ENCODE measurements around the gene GANAB. TPM values are rescaled to one million over a fixed set of nuclear protein-coding genes. Genes with fewer than 3 reads are reported as not detected.
"Not testable (repeated sequence)": the region's sequence is repeated elsewhere in the genome, so short reads cannot be mapped to it uniquely, and the experiment has no call there.

Gene GANAB
- total and polyA plus RNA-seq, 5 donors from 2014 or later: 128 to 169 (median 136) TPM

DNA sequence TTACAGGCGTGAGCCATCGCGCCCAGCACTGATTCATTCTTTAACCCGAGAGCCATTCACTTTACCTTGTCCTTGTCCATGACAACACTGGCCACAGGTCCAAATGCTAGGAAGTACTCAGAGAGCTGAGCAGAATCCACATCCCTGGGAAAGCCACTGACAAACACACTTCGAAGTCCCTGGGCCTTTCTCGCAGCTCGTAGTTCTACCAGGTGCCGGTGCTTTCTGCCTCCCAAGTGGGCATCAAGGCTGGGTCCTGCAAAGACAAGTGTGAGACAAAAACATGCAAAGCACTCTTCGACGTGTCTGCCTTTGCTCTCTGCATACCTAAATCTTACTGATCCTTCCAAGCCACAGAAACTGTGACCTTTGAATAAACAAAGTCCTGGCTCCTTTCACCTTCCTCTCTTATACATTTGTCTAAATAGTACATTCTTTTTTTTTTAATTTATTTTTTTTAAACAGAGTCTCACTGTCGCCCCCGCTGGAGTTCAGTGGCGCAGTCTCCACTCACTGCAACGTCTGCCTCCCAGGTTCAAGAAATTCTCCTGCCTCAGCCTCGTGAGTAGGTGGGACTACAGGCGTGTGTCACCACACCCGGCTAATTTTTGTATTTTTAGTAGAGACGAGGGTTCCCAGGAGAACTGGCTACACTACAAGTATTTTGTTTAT lies 57.3 kb downstream of the GANAB start:
- Mint-ChIP-seq H3K27ac (peak overlapping the region in 2 of 3 donors; percentile 75), H3K36me3 (peaks cover 5% of the 10 kb centered on the region), H3K4me3 (peak overlapping the region; percentile 28 to 93 (median 57)), H3K27me3 (no peaks in the 10 kb centered on the region), H3K9me3 (no peaks in the 10 kb centered on the region), H3K4me1 (peaks cover 0 to 59% (median 30%) of the 10 kb centered on the region in 4 donors)
- ATAC-seq (ENCODE audit: low read depth in 2 of 2) (no peak), DNase-seq (peak in 1 of 3 donors; percentile 54)
- Histone ChIP-seq H3K9me3 (ENCODE audit: control insufficient read depth in 2 of 2, low read length in 2 of 2) (no peaks in the 10 kb centered on the region), H3K4me3 (ENCODE audit: low read depth, low read length) (no peak overlapping the region), H3K4me1 (ENCODE audit: control insufficient read depth, insufficient read depth, low read length, poor library complexity, severe bottlenecking) (peaks cover 38% of the 10 kb centered on the region), H3K27ac (ENCODE audit: insufficient read depth, low read length, poor library complexity, severe bottlenecking) (no peak overlapping the region), H3K27me3 (ENCODE audit: control insufficient read depth, insufficient read depth, low read length) (no peaks in the 10 kb centered on the region), H3K36me3 (ENCODE audit: control insufficient read depth, insufficient read depth, low read length) (peaks cover 24% of the 10 kb centered on the region)

DNA sequence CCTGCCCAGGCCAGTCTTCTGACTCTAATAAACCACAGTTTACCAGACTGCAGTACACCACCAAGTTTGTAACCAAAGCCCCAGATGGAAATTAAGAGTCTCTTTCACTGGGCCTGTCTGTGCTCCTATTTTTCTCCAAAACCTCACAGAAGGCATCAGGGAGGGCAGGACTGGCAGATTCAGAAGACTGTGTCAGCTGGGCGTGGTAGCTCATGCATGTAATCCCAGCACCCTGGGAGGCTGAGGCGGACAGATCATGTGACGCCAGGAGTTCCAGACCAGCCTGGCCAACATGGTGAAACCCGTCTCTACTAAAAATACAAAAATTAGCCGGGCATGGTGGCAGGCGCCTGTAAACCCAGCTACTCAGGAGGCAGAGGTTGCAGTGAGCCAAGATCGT lies 61.1 kb downstream of the GANAB start:
- Mint-ChIP-seq H3K36me3 (peaks cover 12% of the 10 kb centered on the region), H3K4me1 (peaks cover 0 to 33% (median 13%) of the 10 kb centered on the region in 4 donors), H3K4me3 (peak overlapping the region in 2 of 4 donors; percentile 27 to 38)
- H3K4me1 ChIP-seq (ENCODE audit: control insufficient read depth, insufficient read depth, low read length, poor library complexity, severe bottlenecking); ATAC-seq (ENCODE audit: low read depth in 2 of 2); H3K27ac Mint-ChIP-seq; H3K27ac ChIP-seq (ENCODE audit: insufficient read depth, low read length, poor library complexity, severe bottlenecking); H3K27me3 ChIP-seq (ENCODE audit: control insufficient read depth, insufficient read depth, low read length); H3K27me3 Mint-ChIP-seq; DNase-seq; H3K4me3 ChIP-seq (ENCODE audit: low read depth, low read length); H3K9me3 ChIP-seq (ENCODE audit: control insufficient read depth in 2 of 2, low read length in 2 of 2); H3K9me3 Mint-ChIP-seq: not testable (repeated sequence)
- H3K36me3 ChIP-seq (ENCODE audit: control insufficient read depth, insufficient read depth, low read length): peaks cover 37% of the 10 kb centered on the region

DNA sequence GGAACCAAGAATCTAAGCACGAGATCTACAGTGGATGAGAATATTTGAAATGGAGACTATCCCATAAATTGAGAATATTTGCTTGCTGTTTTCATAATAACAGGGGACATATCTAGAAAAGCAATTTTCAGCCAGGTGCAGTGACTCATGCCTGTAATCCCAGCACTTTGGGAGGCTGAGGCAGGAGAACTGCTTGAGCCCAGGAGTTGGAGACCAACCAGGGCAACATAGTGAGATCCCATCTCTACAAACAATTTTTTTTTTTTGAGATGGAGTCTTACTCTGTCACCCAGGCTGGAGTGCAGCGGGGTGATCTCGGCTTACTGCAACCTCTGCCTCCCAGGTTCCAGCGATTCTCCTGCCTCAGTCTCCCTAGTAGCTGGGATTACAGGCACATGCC lies 64.7 kb downstream of the GANAB start:
- not testable (repeated sequence) for DNase-seq; H3K4me3 ChIP-seq (ENCODE audit: low read depth, low read length); H3K4me3 Mint-ChIP-seq; ATAC-seq (ENCODE audit: low read depth in 2 of 2); H3K9me3 ChIP-seq (ENCODE audit: control insufficient read depth in 2 of 2, low read length in 2 of 2); H3K27me3 Mint-ChIP-seq; H3K27ac Mint-ChIP-seq; H3K27ac ChIP-seq (ENCODE audit: insufficient read depth, low read length, poor library complexity, severe bottlenecking); H3K4me1 ChIP-seq (ENCODE audit: control insufficient read depth, insufficient read depth, low read length, poor library complexity, severe bottlenecking); H3K27me3 ChIP-seq (ENCODE audit: control insufficient read depth, insufficient read depth, low read length); H3K9me3 Mint-ChIP-seq
- peaks cover 16% of the 10 kb centered on the region for H3K36me3 Mint-ChIP-seq
- peaks cover 0 to 14% (median 4%) of the 10 kb centered on the region in 4 donors for H3K4me1 Mint-ChIP-seq
- H3K36me3 ChIP-seq (ENCODE audit: control insufficient read depth, insufficient read depth, low read length): peaks cover 44% of the 10 kb centered on the region

DNA sequence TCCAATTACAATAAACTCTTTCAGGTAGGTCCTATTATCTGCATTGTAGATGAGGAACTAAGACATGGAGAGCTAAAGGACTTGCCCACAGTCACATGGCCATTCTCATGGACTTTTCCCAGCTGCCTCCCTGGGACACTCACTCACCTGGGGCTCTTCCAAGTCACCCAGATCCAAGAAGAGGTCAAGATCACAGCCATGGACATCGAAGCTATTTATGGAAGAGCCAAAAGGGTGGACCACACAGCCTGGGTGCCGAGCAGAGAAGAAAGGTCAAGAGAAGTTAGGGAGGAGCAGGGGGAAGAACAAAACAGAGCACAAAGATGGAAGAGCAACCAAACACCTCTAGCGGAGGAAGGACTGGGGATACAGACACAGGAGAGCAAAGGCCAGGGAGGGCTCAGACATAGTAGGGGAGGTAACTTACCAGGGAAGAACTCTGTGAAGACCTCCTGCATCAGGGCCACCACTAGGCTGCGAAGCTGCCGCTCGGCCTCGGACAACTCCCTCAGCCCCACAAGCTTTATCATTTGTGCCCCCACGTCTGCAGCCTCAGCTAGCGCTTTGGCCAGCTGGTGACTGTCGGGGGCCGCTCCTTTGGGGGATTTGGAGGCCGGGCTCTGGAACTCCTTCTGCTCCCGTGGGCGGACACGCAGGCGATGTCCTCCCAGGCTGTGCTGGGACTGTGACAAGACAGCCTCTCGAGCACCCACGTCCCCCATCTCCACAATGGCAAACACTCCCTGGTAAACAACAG lies 65.3 kb downstream of the GANAB start:
- no peak overlapping the region for H3K27ac ChIP-seq (ENCODE audit: insufficient read depth, low read length, poor library complexity, severe bottlenecking)
- Mint-ChIP-seq H3K4me3 (no peak overlapping the region), H3K27me3 (no peaks in the 10 kb centered on the region), H3K27ac (peak overlapping the region in 1 of 3 donors; percentile 66), H3K36me3 (peaks cover 21% of the 10 kb centered on the region), H3K9me3 (no peaks in the 10 kb centered on the region), H3K4me1 (peaks cover 0 to 14% (median 6%) of the 10 kb centered on the region in 4 donors)
- H3K4me1 ChIP-seq (ENCODE audit: control insufficient read depth, insufficient read depth, low read length, poor library complexity, severe bottlenecking): no peaks in the 10 kb centered on the region
- no peak overlapping the region for H3K4me3 ChIP-seq (ENCODE audit: low read depth, low read length)
- H3K9me3 ChIP-seq (ENCODE audit: control insufficient read depth in 2 of 2, low read length in 2 of 2): no peaks in the 10 kb centered on the region
- ATAC-seq (ENCODE audit: low read depth in 2 of 2) (no peak), DNase-seq (no peak)
- peaks cover 46% of the 10 kb centered on the region for H3K36me3 ChIP-seq (ENCODE audit: control insufficient read depth, insufficient read depth, low read length)
- no peaks in the 10 kb centered on the region for H3K27me3 ChIP-seq (ENCODE audit: control insufficient read depth, insufficient read depth, low read length)

DNA sequence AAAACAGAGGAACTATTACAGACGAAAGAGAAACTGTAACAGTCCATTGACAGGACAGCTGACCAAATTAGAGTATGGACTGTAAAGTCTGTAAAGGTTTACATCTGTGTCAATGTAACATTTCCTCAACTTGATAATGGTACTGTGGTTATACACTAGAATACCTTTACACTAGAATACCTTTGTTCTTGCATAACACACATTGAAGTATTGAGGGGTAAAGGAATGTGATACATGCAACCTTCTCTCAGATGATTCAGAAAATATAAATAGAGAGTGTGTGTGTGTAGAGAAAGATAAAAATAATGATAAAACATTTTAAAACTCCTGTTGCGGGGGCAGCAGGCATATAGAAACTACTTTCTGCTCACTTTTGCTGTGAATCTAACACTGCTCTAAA lies 67.2 kb downstream of the GANAB start:
- Mint-ChIP-seq H3K36me3 (peaks cover 21% of the 10 kb centered on the region), H3K27ac (no peak overlapping the region), H3K27me3 (no peaks in the 10 kb centered on the region), H3K9me3 (no peaks in the 10 kb centered on the region), H3K4me1 (peaks cover 0 to 20% (median 12%) of the 10 kb centered on the region in 4 donors), H3K4me3 (no peak overlapping the region)
- Histone ChIP-seq H3K36me3 (ENCODE audit: control insufficient read depth, insufficient read depth, low read length) (peaks cover 44% of the 10 kb centered on the region), H3K27me3 (ENCODE audit: control insufficient read depth, insufficient read depth, low read length) (no peaks in the 10 kb centered on the region), H3K4me3 (ENCODE audit: low read depth, low read length) (no peak overlapping the region), H3K4me1 (ENCODE audit: control insufficient read depth, insufficient read depth, low read length, poor library complexity, severe bottlenecking) (peaks cover 12% of the 10 kb centered on the region), H3K27ac (ENCODE audit: insufficient read depth, low read length, poor library complexity, severe bottlenecking) (no peak overlapping the region), H3K9me3 (ENCODE audit: control insufficient read depth in 2 of 2, low read length in 2 of 2) (no peaks in the 10 kb centered on the region)
- ATAC-seq (ENCODE audit: low read depth in 2 of 2) (no peak), DNase-seq (no peak)

DNA sequence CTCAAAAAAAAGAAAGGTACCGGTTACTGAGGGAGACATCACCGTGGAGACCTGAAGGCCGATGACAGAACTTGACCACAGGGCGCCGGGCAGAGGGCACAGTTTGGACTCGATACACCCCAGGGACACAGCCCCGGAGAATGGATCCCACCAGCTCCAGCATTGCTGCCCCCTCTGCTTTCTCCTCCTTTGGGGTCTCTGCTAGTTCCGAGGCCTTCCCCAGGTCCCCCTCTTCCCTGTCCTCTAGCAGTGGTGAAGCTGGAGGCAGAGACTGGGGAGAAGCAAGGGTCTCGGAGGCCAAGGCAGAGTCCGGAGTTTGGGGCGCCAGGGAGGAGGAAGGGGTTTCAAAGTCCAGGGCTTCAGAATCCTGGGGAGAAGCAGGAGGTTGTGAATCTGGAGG lies 67.9 kb downstream of the GANAB start:
- H3K36me3 ChIP-seq (ENCODE audit: control insufficient read depth, insufficient read depth, low read length): peaks cover 40% of the 10 kb centered on the region
- no peaks in the 10 kb centered on the region for H3K27me3 Mint-ChIP-seq
- H3K4me3 ChIP-seq (ENCODE audit: low read depth, low read length): no peak overlapping the region
- H3K27ac Mint-ChIP-seq: no peak overlapping the region
- H3K4me1 Mint-ChIP-seq: peaks cover 0 to 25% (median 10%) of the 10 kb centered on the region in 4 donors
- no peak overlapping the region for H3K27ac ChIP-seq (ENCODE audit: insufficient read depth, low read length, poor library complexity, severe bottlenecking)
- DNase-seq (no peak), ATAC-seq (ENCODE audit: low read depth in 2 of 2) (no peak)
- H3K4me1 ChIP-seq (ENCODE audit: control insufficient read depth, insufficient read depth, low read length, poor library complexity, severe bottlenecking): peaks cover 14% of the 10 kb centered on the region
- H3K27me3 ChIP-seq (ENCODE audit: control insufficient read depth, insufficient read depth, low read length): no peaks in the 10 kb centered on the region
- no peaks in the 10 kb centered on the region for H3K9me3 Mint-ChIP-seq
- H3K9me3 ChIP-seq (ENCODE audit: control insufficient read depth in 2 of 2, low read length in 2 of 2): no peaks in the 10 kb centered on the region
- H3K4me3 Mint-ChIP-seq: no peak overlapping the region
- H3K36me3 Mint-ChIP-seq: peaks cover 18% of the 10 kb centered on the region

DNA sequence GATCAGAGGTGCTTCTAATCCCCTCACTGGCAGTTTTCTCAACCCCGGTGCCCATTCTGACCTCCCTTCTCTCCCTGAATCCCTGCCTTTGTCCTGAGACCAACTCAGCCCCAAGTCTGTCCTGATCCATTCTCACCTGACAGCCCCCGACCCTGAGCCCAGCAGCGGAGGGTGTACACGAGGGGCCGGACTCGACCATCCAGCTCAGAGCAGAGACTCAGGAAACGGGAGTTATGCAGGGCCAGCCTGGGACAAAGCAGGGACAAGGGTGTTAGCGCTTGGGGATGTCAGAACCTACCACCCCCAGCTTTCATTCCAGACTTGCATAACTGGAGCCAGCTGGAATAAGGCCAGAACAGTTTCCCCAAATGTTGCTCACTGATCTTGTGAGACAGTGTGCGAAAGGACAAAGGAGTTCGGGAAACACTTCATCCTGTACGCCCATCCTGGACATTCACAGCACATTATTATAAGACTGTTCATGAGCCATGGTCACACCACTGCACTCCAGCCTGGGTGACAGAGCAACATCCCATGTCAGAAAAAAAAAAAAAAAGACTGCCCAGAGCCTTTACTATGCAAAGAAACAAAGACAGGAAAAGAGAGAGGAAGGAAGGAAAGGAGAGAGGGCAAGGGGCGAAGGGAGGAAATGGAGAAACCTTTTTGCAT lies 69.2 kb downstream of the GANAB start:
- Mint-ChIP-seq H3K36me3 (peaks cover 22% of the 10 kb centered on the region), H3K27ac (peak overlapping the region; percentile 57 to 94 (median 71)), H3K9me3 (no peaks in the 10 kb centered on the region), H3K4me3 (peak overlapping the region in 2 of 4 donors; percentile 3 to 57), H3K27me3 (no peaks in the 10 kb centered on the region), H3K4me1 (peaks cover 2 to 36% (median 17%) of the 10 kb centered on the region in 4 donors)
- ATAC-seq (ENCODE audit: low read depth in 2 of 2) (no peak), DNase-seq (no peak)
- no peaks in the 10 kb centered on the region for H3K9me3 ChIP-seq (ENCODE audit: control insufficient read depth in 2 of 2, low read length in 2 of 2)
- H3K4me3 ChIP-seq (ENCODE audit: low read depth, low read length): no peak overlapping the region
- H3K4me1 ChIP-seq (ENCODE audit: control insufficient read depth, insufficient read depth, low read length, poor library complexity, severe bottlenecking): peaks cover 22% of the 10 kb centered on the region
- H3K27me3 ChIP-seq (ENCODE audit: control insufficient read depth, insufficient read depth, low read length): no peaks in the 10 kb centered on the region
- H3K27ac ChIP-seq (ENCODE audit: insufficient read depth, low read length, poor library complexity, severe bottlenecking): no peak overlapping the region
- peaks cover 39% of the 10 kb centered on the region for H3K36me3 ChIP-seq (ENCODE audit: control insufficient read depth, insufficient read depth, low read length)

Measured in CD4-positive, CD25-positive, alpha-beta regulatory T cell (primary cell).